Psoas muscle (tissue), 8 donors: ENCODE measurements around the gene LILRB5. TPM values are rescaled to one million over a fixed set of nuclear protein-coding genes. Genes with fewer than 3 reads are reported as not detected.
"Not testable (repeated sequence)": the region's sequence is repeated elsewhere in the genome, so short reads cannot be mapped to it uniquely, and the experiment has no call there.

Experiments used
- ATAC-seq, 4 donors: fragments of 200-7000 bp; cut with Tn5 transposase; one replicate each; pipeline ENCODE4 v1.9.1; 2020; ENCODE audit warnings: moderate library complexity in 3 of 4, mild to moderate bottlenecking in 2 of 4
- DNase-seq, 2 donors: peaks; one replicate each; pipeline ENCODE4 v3.0.0-alpha.2; 2020
- H3K27ac ChIP-seq: fragments of 200-600 bp; one replicate; pipeline ENCODE4 v1.8.0; 2022
- H3K27me3 ChIP-seq, 3 donors: fragments of 200-600 bp in 1 of 3; one replicate each; pipeline versions ENCODE4 v1.6.1 to v1.8.0; 2013 to 2022; ENCODE audit warnings: low read length in 2 of 3, mild to moderate bottlenecking in 2 of 3, moderate library complexity in 1 of 3; ENCODE audit not compliant: insufficient read depth in 3 of 3
- H3K36me3 ChIP-seq, 2 donors: fragments of 200-600 bp in 1 of 2; one replicate each; pipeline versions ENCODE4 v1.6.1 to v1.8.0; 2013 to 2022; ENCODE audit warnings: low read depth in 1 of 2, mild to moderate bottlenecking in 1 of 2, moderate library complexity in 1 of 2; ENCODE audit not compliant: insufficient read depth in 1 of 2
- H3K4me1 ChIP-seq: fragments of 200-600 bp; one replicate; pipeline ENCODE4 v1.8.0; 2022
- H3K4me3 ChIP-seq: fragments of 200-600 bp; one replicate; pipeline ENCODE4 v1.8.0; 2022; ENCODE audit warnings: mild to moderate bottlenecking
- H3K9me3 ChIP-seq: fragments of 200-600 bp; one replicate; pipeline ENCODE4 v1.8.0; 2022
- CTCF ChIP-seq: fragments of 200-600 bp; IDR thresholded peaks from one replicate; pipeline ENCODE4 v1.8.0; 2022; ENCODE audit warnings: antibody characterized with exemption
- WGBS, 3 donors: extraction: QIAGEN DNeasy Blood & Tissue Kit; methylation state at CpG; one replicate each; pipeline versions ENCODE4 v1.1.6 to v1.1.7; 2013; 5-methylcytosine and 5-hydroxymethylcytosine counted together
- intact Hi-C, 2 donors: fragments of 100-400 bp; cut with DNase I; formaldehyde crosslinking; loops; one replicate each; pipeline versions ENCODE4 v1.11.0 to v1.14.2; 2022
- polyA plus RNA-seq, 3 donors: library from polyadenylated mRNA; stranded (reverse); fragments of 200-250 nt; gene quantifications; one replicate each; pipeline ENCODE4 v1.2.3, GENCODE V29; 2013
- total RNA-seq, 4 donors: library from RNA; stranded (reverse); fragmentation: NEBNext Ultra II Directional in 2 of 4; extraction: Animal tissue kit (Norgen Biotek cat#: 25700) in 2 of 4; gene quantifications; one replicate each; pipeline versions ENCODE4 v1.2.1 to v1.2.4, GENCODE V29; 2021 to 2023
- donor health status: healthy with polysubstance abuse.
- donor health status: DM: no; HTN: no; CAD: no; lungs with moderate emphysema.
- donor health status: Bipolar disorder and iron deficiency.
- donor health status: healthy.
- donor health status: DM: yes; HTN: yes; CAD: no.
- donor health status: DM: no; HTN: no; CAD: no.
- donor health status: DM: no; HTN: no; CAD: no.
- donor health status: DM: yes; HTN: yes; CAD: no.

The LILRB5 gene
- total and polyA plus RNA-seq, 7 donors, result 0.95 to 5.1 (median 2.2) TPM

DNA sequence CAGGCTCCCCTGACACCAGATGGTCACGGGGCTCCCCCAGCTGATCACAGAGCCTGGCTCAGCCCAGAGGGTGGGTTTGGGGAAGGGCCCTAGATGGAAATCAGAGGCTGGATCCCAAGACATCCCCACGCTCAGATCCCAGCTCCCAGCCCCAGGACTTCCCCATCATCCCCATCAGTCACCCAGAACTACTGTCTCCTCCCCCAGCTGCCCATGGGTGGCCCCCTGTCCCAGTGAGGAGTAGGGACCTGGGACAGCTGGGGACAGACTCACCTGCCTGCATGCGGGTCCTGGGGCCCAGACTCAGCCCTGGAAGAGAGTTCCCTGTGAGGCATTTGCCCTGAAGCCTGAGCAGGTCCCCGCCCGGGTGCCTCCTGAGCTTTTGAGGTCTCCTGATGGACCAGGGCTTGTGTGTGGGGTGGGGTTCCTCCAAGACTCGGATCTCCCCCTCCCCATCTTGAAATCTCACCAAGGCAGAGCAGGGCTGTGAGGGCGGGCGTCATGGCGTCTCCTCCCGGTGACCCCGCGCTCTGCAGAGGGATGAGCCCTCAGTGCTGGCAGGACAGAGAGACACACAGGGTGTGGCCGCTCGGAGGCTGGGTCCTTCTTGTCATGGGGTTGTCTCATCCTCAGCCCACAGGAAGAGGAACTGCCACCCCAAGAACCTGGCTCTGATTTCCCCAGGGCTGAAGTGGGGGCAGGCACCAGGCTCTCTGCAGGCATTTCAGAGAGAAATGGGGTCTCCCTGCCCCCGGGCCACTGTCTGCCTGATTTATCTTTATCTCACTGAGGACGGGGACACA is 34.4 kb downstream of the LILRB5 start, which contains the start of gene LILRB3:
LILRB3 (minus strand) TSS at position 534 of the 803 bp plus-strand sequence; CDS start at position 503, 31 bp downstream.
- 51 to 64% (median 58%) methylated on average over 14 to 16 of the region's 16 CpGs for WGBS, 3 donors
- not testable (repeated sequence) for H3K9me3 ChIP-seq, DNase-seq, H3K4me1 ChIP-seq, H3K4me3 ChIP-seq, H3K27ac ChIP-seq, H3K36me3 ChIP-seq, H3K27me3 ChIP-seq
- intact Hi-C loops, result loop anchor here in 1 of 2 donors (2.0 kb wide), 1 partner anchor 22 kb away; no protein-coding TSS in a partner anchor
- ATAC-seq, result peak in 3 of 4 donors; percentile 42 to 55 (median 44)

- not testable (repeated sequence) for DNase-seq, H3K4me1 ChIP-seq, H3K27me3 ChIP-seq, H3K9me3 ChIP-seq, H3K27ac ChIP-seq, H3K4me3 ChIP-seq, H3K36me3 ChIP-seq
- peak in 2 of 4 donors; percentile 11 to 15 for ATAC-seq
- WGBS, 3 donors, result 70 to 76% (median 76%) methylated on average over 3 to 7 of the region's 7 CpGs
- intact Hi-C loops, result loop anchor here in 1 of 2 donors (2.0 kb wide), 1 partner anchor 23 kb away; no protein-coding TSS in a partner anchor
These were observed 35.1 kb downstream of the LILRB5 start for GRCh38 chr19:54221947-54222346.

GRCh38 chr19:54219702-54220101 is 37.4 kb downstream of the LILRB5 start:
- not testable (repeated sequence) for H3K36me3 ChIP-seq
- 65 to 100% methylated on average over 1 to 5 of the region's 5 CpGs; no CpG with 5 or more reads in 1 of the 3 donors for WGBS, 3 donors
- intact Hi-C loops, result loop anchor here in 1 of 2 donors (2.0 kb wide), 1 partner anchor 21 kb away; no protein-coding TSS in a partner anchor

GRCh38 chr19:54218960-54219661 is 38.0 kb downstream of the LILRB5 start:
- TF ChIP-seq CTCF, result no peak
- DNase-seq (no peak), ATAC-seq (no peak)
- Histone ChIP-seq H3K9me3 (no peaks in the 10 kb centered on the region), H3K4me3 (no peak overlapping the region), H3K36me3 (no peaks in the 10 kb centered on the region), H3K4me1 (no peaks in the 10 kb centered on the region), H3K27me3 (no peaks in the 10 kb centered on the region), H3K27ac (no peak overlapping the region)
- intact Hi-C loops, result loop anchor here in 1 of 2 donors (2.0 kb wide), 1 partner anchor 22 kb away; no protein-coding TSS in a partner anchor
- 86 to 90% (median 88%) methylated on average over 25 to 27 of the region's 27 CpGs for WGBS, 3 donors

More at GRCh38 chr19:54219702-54220101, 37.4 kb downstream of the LILRB5 start:
- ATAC-seq, DNase-seq, H3K4me1 ChIP-seq, H3K27ac ChIP-seq, H3K27me3 ChIP-seq, H3K4me3 ChIP-seq, H3K9me3 ChIP-seq: not testable (repeated sequence)

DNA sequence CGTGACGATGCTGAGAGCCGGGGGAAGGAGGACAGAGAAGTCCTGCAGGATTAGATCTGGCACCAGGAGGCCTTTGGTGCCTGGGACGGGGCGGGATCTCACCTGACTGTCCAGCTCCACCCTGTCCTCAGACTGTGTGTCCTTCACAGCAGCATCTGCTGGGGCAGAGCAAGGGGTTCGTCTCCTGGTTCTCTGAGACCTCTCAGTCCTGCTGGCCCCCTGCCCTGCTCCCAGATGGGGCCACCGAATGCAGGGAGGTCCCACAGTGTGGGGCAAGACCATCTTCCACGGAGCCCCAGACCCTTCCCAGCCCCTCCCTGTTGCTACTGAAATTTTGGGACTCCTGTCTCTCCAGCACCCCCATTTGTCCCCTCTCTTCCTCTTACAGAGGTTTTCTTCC is 38.8 kb downstream of the LILRB5 start:
- ATAC-seq (no peak), DNase-seq (no peak)
- H3K4me3 ChIP-seq, result no peak overlapping the region
- no peaks in the 10 kb centered on the region for H3K27me3 ChIP-seq
- H3K4me1 ChIP-seq, result no peaks in the 10 kb centered on the region
- intact Hi-C loops, result loop anchor here in 1 of 2 donors (2.0 kb wide), 1 partner anchor 23 kb away; no protein-coding TSS in a partner anchor
- TF ChIP-seq CTCF, result no peak
- H3K9me3 ChIP-seq, result no peaks in the 10 kb centered on the region
- 65 to 84% (median 68%) methylated on average over 6 to 8 of the region's 8 CpGs for WGBS, 3 donors
- H3K36me3 ChIP-seq, result no peaks in the 10 kb centered on the region
- H3K27ac ChIP-seq, result no peak overlapping the region

DNA sequence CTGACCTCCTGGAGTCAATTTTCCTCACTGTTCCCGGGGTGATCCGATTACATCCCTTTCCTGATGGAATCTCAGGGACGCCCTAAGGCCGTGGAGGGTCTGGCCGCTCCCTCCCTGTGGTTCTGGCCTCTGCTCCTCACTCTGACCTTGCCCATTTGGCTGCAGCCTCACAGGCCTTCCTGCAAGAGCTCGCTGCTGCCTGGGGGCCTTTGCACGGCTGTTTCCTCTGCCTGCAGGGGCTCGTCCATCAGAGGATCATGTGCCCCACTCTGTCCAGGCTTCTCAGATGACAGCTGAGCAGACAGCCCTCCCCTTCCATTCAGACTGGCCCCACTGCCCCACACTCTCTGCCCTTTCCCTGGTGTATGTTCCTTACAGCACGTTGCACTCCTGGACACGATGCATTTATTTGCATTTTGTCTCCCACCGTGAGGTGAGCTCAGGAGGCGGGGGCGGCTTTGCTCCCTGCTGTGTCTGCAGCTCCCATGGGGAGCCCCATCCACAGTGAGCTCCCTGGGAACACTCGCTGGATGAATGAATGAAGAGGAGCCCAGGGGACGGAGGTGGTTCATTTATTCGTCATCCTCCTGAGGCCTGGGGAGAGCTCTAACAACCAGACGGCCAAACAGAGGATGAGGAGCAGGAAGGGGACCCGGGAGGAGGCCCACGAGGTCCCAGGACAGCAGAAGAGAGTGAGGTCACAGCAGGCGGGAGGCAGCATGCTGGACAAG is 39.4 kb downstream of the LILRB5 start:
- DNase-seq, H3K4me1 ChIP-seq, H3K9me3 ChIP-seq, ATAC-seq, H3K27ac ChIP-seq, H3K36me3 ChIP-seq, H3K4me3 ChIP-seq, H3K27me3 ChIP-seq: not testable (repeated sequence)
- WGBS, 3 donors, result 30 to 54% (median 41%) methylated on average over 10 to 16 of the region's 20 CpGs
- intact Hi-C loops, result loop anchor here in 1 of 2 donors (2.0 kb wide), 1 partner anchor 23 kb away; no protein-coding TSS in a partner anchor
